Neuronal stem cell (in vitro differentiated cells): Measurements from ENCODE around the gene IFI44L.

ENCODE experiments used
- DNase-seq: peaks from one replicate; pipeline ENCODE4 v3.0.0-alpha.2; 2013; ENCODE audit warnings: low spot score
- H2AFZ ChIP-seq: one replicate; pipeline ENCODE4 v1.6.1; 2013; ENCODE audit warnings: mild to moderate bottlenecking, low read length, inconsistent platforms
- H2AK5ac ChIP-seq: 2 replicates; pipeline ENCODE4 v1.6.1; 2013; ENCODE audit warnings: low read depth, mild to moderate bottlenecking, inconsistent platforms, low read length, moderate library complexity, mixed read lengths
- H2BK120ac ChIP-seq: 2 replicates; pipeline ENCODE4 v1.6.1; 2013; ENCODE audit warnings: low read depth, mild to moderate bottlenecking, inconsistent platforms, low read length, moderate library complexity, mixed read lengths
- H2BK12ac ChIP-seq: one replicate; pipeline ENCODE4 v1.6.1; 2013; ENCODE audit warnings: low read length, inconsistent platforms
- H2BK15ac ChIP-seq: 2 replicates; pipeline ENCODE4 v1.6.1; 2013; ENCODE audit warnings: mild to moderate bottlenecking, low read length, inconsistent platforms, mixed read lengths
- H2BK5ac ChIP-seq: one replicate; pipeline ENCODE4 v1.6.1; 2013; ENCODE audit warnings: inconsistent platforms, mild to moderate bottlenecking, low read length, moderate library complexity
- H3K14ac ChIP-seq: one replicate; pipeline ENCODE4 v1.6.1; 2013; ENCODE audit warnings: low read length, inconsistent platforms
- H3K18ac ChIP-seq: 2 replicates; pipeline ENCODE4 v1.6.1; 2013; ENCODE audit warnings: low read length, inconsistent platforms
- H3K23ac ChIP-seq: 2 replicates; pipeline ENCODE4 v1.6.1; 2013; ENCODE audit warnings: low read depth, mild to moderate bottlenecking, mixed read lengths, low read length, inconsistent platforms; ENCODE audit not compliant: poor library complexity
- H3K27ac ChIP-seq: replicated peaks from 3 replicates; pipeline ENCODE4 v1.5.1; 2013; ENCODE audit warnings: low read length, inconsistent platforms
- H3K27me3 ChIP-seq, 3 experiments: 2 replicates each; pipeline ENCODE4 v1.6.1; 2013; ENCODE audit warnings: low read length in 3 of 3, mild to moderate bottlenecking in 2 of 3, inconsistent platforms in 1 of 3, low read depth in 1 of 3, mixed read lengths in 1 of 3, moderate library complexity in 1 of 3; ENCODE audit not compliant: control insufficient read depth in 3 of 3, insufficient read depth in 3 of 3
- H3K36me3 ChIP-seq, 2 donors: replicated peaks in 1 of 2; 2 replicates each; pipeline ENCODE4 v1.6.1; 2013; ENCODE audit warnings: low read length in 2 of 2; ENCODE audit not compliant: control insufficient read depth in 2 of 2, insufficient read depth in 2 of 2
- H3K4ac ChIP-seq: 2 replicates; pipeline ENCODE4 v1.6.1; 2013; ENCODE audit warnings: inconsistent platforms, mild to moderate bottlenecking, low read length, moderate library complexity
- H3K4me1 ChIP-seq, 2 donors: 1 replicate in 1 of 2; 2 replicates in 1 of 2; pipeline ENCODE4 v1.6.1; 2013; ENCODE audit warnings: low read length in 2 of 2, low read depth in 1 of 2; ENCODE audit not compliant: control insufficient read depth in 2 of 2, insufficient read depth in 1 of 2
- H3K4me2 ChIP-seq: one replicate; pipeline ENCODE4 v1.6.1; 2013; ENCODE audit warnings: mild to moderate bottlenecking, low read length, inconsistent platforms; ENCODE audit not compliant: insufficient read depth, poor library complexity, severe bottlenecking
- H3K4me3 ChIP-seq, 2 donors: 2 replicates each; pipeline ENCODE4 v1.5.1; 2013; ENCODE audit warnings: low read length in 2 of 2, mild to moderate bottlenecking in 2 of 2, inconsistent platforms in 1 of 2, moderate library complexity in 1 of 2
- H3K79me1 ChIP-seq: one replicate; pipeline ENCODE4 v1.6.1; 2013; ENCODE audit warnings: low read depth, mild to moderate bottlenecking, inconsistent platforms, low read length, moderate library complexity
- H3K9ac ChIP-seq: one replicate; pipeline ENCODE4 v1.6.1; 2013; ENCODE audit warnings: mild to moderate bottlenecking, low read depth, low read length, inconsistent platforms; ENCODE audit not compliant: poor library complexity
- H3K9me3 ChIP-seq, 2 donors: replicated peaks in 1 of 2; 2 replicates each; pipeline versions ENCODE3 to v1.6.1; 2013; ENCODE audit warnings: low read length in 2 of 2, mild to moderate bottlenecking in 2 of 2, inconsistent platforms in 1 of 2, low read depth in 1 of 2, mixed read lengths in 1 of 2, moderate library complexity in 1 of 2; ENCODE audit not compliant: control insufficient read depth in 2 of 2, insufficient read depth in 1 of 2
- H4K8ac ChIP-seq: one replicate; pipeline ENCODE4 v1.6.1; 2013; ENCODE audit warnings: low read depth, mild to moderate bottlenecking, inconsistent platforms, low read length, moderate library complexity
- H4K91ac ChIP-seq: one replicate; pipeline ENCODE4 v1.6.1; 2013; ENCODE audit warnings: low read length, low read depth, mild to moderate bottlenecking, inconsistent platforms; ENCODE audit not compliant: poor library complexity
- WGBS, 2 donors: extraction: QIAGEN DNeasy Blood & Tissue Kit; methylation state at CpG; one replicate each; pipeline ENCODE4 v1.1.7; 2013; ENCODE audit warnings: missing lambda C conversion rate in 2 of 2, mixed read lengths in 1 of 2; ENCODE audit not compliant: insufficient read length in 2 of 2, insufficient replicate concordance in 1 of 2; ENCODE audit errors: extremely low coverage in 2 of 2; 5-methylcytosine and 5-hydroxymethylcytosine counted together

Gene IFI44L

GRCh38 chr1:78603206-78603605 is 17.0 kb upstream of the IFI44L start:
- H3K4ac ChIP-seq, result no peak overlapping the region
- H3K27ac ChIP-seq, result no peak overlapping the region
- H3K4me3 ChIP-seq, result no peak overlapping the region
- H2BK5ac ChIP-seq, result no peak overlapping the region
- H3K14ac ChIP-seq, result no peak overlapping the region
- H3K23ac ChIP-seq, result no peak overlapping the region
- peaks cover 0 to 2% of the 10 kb centered on the region in 2 donors for H3K4me1 ChIP-seq
- H3K9me3 ChIP-seq, result no peaks in the 10 kb centered on the region
- H3K79me1 ChIP-seq, result no peaks in the 10 kb centered on the region
- H3K4me2 ChIP-seq, result no peak overlapping the region
- H3K36me3 ChIP-seq, result no peaks in the 10 kb centered on the region
- no CpG with 5 or more reads among the region's 1 CpG for WGBS, 2 donors
- no peak overlapping the region for H3K9ac ChIP-seq
- no peak overlapping the region for H2BK15ac ChIP-seq
- no peak overlapping the region for H4K91ac ChIP-seq
- no peak overlapping the region for H2BK12ac ChIP-seq
- no peak overlapping the region for H2BK120ac ChIP-seq
- no peak overlapping the region for H3K18ac ChIP-seq
- no peak overlapping the region for H2AK5ac ChIP-seq
- no peak for DNase-seq
- no peaks in the 10 kb centered on the region for H3K27me3 ChIP-seq
- no peak overlapping the region for H2AFZ ChIP-seq
- no peak overlapping the region for H4K8ac ChIP-seq

- Histone ChIP-seq H3K27ac (no peak overlapping the region), H3K36me3 (no peaks in the 10 kb centered on the region), H2BK15ac (no peak overlapping the region), H3K27me3 (no peaks in the 10 kb centered on the region), H2BK5ac (no peak overlapping the region), H2BK120ac (no peak overlapping the region), H3K4me3 (no peak overlapping the region), H2AK5ac (no peak overlapping the region), H3K4me2 (no peak overlapping the region), H3K9ac (no peak overlapping the region), H2AFZ (no peak overlapping the region), H3K4ac (no peak overlapping the region), H3K14ac (no peak overlapping the region), H2BK12ac (no peak overlapping the region), H3K18ac (no peak overlapping the region), H4K8ac (no peak overlapping the region), H4K91ac (no peak overlapping the region), H3K79me1 (no peaks in the 10 kb centered on the region), H3K23ac (no peak overlapping the region), H3K4me1 (peaks cover 0 to 2% of the 10 kb centered on the region in 2 donors), H3K9me3 (no peaks in the 10 kb centered on the region)
- no CpG with 5 or more reads among the region's 5 CpGs for WGBS, 2 donors
- no peak for DNase-seq
Measured at GRCh38 chr1:78604643-78605042, 15.6 kb upstream of the IFI44L start.

GRCh38 chr1:78606274-78606673 is 14.0 kb upstream of the IFI44L start:
- no peak overlapping the region for H3K9ac ChIP-seq
- no peak overlapping the region for H3K4me3 ChIP-seq
- H2BK120ac ChIP-seq, result no peak overlapping the region
- no peak overlapping the region for H2BK5ac ChIP-seq
- no peak overlapping the region for H3K23ac ChIP-seq
- no peaks in the 10 kb centered on the region for H3K79me1 ChIP-seq
- no peak overlapping the region for H4K91ac ChIP-seq
- no peak overlapping the region for H3K18ac ChIP-seq
- H3K4ac ChIP-seq, result no peak overlapping the region
- peaks cover 0 to 2% of the 10 kb centered on the region in 2 donors for H3K4me1 ChIP-seq
- no peak overlapping the region for H3K14ac ChIP-seq
- H4K8ac ChIP-seq, result no peak overlapping the region
- H3K4me2 ChIP-seq, result no peak overlapping the region
- H3K27me3 ChIP-seq, result no peaks in the 10 kb centered on the region
- H2BK12ac ChIP-seq, result no peak overlapping the region
- H2AFZ ChIP-seq, result peak overlapping the region; percentile 40
- no peak overlapping the region for H2AK5ac ChIP-seq
- H3K9me3 ChIP-seq, result no peaks in the 10 kb centered on the region
- no CpG with 5 or more reads among the region's 2 CpGs for WGBS, 2 donors
- no peak for DNase-seq
- no peaks in the 10 kb centered on the region for H3K36me3 ChIP-seq
- H2BK15ac ChIP-seq, result no peak overlapping the region
- no peak overlapping the region for H3K27ac ChIP-seq

GRCh38 chr1:78607334-78607927 is 12.8 kb upstream of the IFI44L start:
- Histone ChIP-seq H3K9me3 (no peaks in the 10 kb centered on the region), H3K4me2 (no peak overlapping the region), H3K27me3 (no peaks in the 10 kb centered on the region), H3K9ac (no peak overlapping the region), H2BK12ac (no peak overlapping the region), H3K14ac (no peak overlapping the region), H4K91ac (no peak overlapping the region), H3K4me3 (no peak overlapping the region), H3K36me3 (no peaks in the 10 kb centered on the region), H3K18ac (no peak overlapping the region), H2AFZ (no peak overlapping the region), H3K79me1 (no peaks in the 10 kb centered on the region), H3K27ac (no peak overlapping the region), H4K8ac (no peak overlapping the region), H2BK120ac (no peak overlapping the region), H2AK5ac (no peak overlapping the region), H2BK5ac (no peak overlapping the region), H3K4me1 (peaks cover 0 to 2% of the 10 kb centered on the region in 2 donors), H2BK15ac (no peak overlapping the region), H3K4ac (no peak overlapping the region), H3K23ac (no peak overlapping the region)
- no CpG with 5 or more reads among the region's 5 CpGs for WGBS, 2 donors
- DNase-seq, result no peak
